HG03460 (cell line): ENCODE data around the gene TMEM120B.

ENCODE experiments used
- ATAC-seq: cut with Tn5 transposase; IDR thresholded peaks from one replicate; pipeline ENCODE4 v1.9.1; 2021; ENCODE audit not compliant: unreplicated experiment

The TMEM120B gene

DNA sequence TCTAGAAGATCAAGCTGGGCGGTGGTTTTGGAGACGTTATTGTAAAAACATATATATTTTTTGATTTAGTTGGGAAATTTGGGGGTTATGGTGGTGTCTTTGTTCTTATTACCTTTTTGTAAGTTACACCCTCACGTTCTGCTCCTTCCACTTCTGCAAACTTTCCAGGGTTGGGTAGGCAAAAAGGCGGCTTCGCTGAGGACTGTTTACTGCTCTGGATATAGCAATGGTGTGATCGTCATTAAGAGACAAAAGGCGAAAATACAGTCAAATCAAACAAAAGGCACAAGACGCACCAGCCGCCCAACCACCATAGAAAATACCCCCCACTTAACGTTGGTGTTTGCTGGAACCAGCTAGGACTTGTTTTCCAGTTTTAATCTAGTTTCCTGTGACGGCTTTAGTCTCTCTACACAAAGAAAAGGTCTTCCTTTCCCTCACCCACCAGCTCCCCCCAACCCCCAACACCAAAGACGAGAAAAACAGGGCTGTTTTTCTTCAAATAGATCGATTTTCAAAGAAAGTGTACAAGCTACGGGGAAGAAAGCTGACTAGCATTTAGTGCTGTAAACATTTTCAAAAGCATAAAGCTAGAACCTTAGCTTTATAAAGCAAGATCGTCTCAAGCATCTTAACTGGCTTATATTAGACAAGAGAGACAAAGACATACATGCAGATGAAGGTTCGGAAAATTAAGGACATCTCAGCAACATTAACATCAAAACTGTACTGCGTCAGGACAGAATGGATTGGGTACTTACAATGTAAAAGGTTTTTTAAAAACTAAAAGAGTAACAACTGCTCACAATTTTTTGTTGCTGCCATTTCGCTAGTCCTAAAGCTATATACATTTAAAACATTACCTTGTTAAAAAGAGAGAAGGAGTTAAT lies 89.3 kb downstream of the TMEM120B start:
- ATAC-seq = no peak

- ATAC-seq = no peak
Measured at GRCh38 chr12:121802485-121802842, 89.9 kb downstream of the TMEM120B start.

GRCh38 chr12:121802843-121803698 lies 90.5 kb downstream of the TMEM120B start:
- ATAC-seq = peak; percentile 38

DNA sequence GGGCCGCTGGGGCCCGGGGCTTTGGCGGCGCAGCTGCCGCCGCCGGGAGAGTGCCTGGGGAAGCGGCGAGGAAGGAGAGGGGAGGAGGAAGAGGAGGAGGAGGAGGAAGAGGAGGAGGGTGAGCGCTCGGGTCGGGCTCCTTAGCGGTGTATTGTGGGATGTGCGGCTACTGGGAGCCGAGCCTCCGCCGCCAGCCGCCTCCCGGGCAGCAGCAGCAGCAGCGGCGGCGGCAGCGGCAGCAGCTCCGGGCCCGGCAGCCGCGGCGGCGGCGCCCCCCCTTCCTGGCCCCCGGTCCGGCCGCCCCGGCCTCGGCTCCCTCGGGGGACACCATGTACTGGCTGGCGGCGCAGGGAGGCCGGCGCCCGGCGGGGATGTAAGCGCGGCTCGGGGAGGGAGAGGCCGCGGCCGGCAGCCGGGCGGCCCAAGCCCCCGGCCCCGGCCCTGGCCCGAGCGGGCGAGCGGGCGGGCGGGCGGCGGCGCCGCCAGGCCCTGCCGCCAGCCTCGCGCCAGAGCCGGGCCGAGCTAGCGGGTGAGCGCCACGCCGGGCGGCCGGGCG lies 91.4 kb downstream of the TMEM120B start, which contains the start of gene SETD1B:
SETD1B (plus strand) TSS at position 149 of the 556 bp plus-strand sequence. CDS start 729 bp downstream, outside the sequence.
- no peak for ATAC-seq

GRCh38 chr12:121804417-121805111 lies 92.0 kb downstream of the TMEM120B start:
- no peak for ATAC-seq

GRCh38 chr12:121805171-121806008 lies 92.8 kb downstream of the TMEM120B start:
- ATAC-seq = no peak

DNA sequence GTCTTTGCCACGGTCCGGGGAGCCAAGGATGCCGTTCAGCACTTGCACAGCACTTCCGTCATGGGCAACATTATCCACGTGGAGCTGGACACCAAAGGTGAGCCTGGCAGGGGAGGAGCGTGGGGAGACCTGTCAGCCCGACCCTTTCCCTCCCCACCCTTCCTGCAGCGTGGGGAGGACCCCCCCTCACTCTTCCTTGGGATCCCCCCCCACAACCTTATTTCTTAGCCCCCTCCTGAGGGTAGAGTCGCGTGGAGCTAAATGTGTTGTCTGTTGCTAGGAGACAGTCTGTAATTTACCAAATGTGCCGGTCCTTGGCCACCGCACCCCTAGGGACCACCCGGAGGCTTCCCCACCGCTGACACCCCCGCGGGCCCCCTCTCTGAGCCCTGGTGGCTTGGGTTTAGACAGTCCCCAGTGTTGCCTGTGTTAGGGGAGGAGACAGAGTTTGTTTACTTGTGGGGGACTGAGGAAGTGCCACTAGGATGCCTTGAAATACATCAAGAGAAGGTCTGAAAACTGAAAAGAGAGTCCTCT lies 93.5 kb downstream of the TMEM120B start:
- no peak for ATAC-seq

DNA sequence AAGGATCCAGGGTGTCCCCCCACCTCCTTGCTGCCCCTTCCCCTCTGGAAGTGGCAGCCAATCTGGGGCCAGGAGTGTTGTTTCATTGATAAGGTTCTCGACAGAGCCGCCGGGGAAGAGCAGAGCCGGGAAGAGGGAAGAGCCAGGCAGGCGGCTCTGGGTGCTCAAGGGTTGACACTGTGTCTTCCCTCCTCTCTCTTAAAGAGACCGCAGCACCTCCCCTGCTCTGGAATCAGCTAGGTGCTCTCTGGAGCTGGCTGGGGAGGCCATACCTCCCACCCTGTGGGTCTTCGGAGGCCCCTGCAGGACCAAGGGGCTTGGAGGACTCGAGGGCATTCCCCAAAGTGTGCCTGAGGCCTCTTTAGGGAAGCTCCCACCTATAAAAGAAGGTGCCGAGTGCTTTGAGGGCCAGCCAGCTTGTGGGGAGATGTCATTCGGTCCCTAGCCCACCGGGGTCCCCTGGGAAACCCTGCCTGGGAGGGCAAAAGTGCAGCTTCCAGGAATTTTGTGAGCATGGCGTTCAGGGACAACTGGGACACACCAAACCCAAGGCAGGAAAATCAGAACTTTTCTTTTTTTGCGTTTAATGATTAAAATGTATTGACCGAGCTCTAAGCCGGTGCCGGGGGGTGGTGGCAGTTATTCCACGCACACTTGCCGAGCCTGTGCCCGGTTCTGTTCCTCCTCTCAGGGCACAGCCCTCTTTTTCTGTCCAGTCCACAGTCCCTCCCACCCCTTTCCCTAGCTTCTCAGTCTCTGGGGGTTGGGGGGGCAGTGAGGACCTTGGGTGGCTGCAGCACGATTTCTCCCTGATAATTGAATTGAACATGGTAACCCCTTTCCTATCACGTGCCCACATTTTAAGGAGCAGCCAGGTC lies 94.2 kb downstream of the TMEM120B start:
- no peak for ATAC-seq

GRCh38 chr12:121807642-121808347 lies 95.2 kb downstream of the TMEM120B start:
- ATAC-seq = no peak

DNA sequence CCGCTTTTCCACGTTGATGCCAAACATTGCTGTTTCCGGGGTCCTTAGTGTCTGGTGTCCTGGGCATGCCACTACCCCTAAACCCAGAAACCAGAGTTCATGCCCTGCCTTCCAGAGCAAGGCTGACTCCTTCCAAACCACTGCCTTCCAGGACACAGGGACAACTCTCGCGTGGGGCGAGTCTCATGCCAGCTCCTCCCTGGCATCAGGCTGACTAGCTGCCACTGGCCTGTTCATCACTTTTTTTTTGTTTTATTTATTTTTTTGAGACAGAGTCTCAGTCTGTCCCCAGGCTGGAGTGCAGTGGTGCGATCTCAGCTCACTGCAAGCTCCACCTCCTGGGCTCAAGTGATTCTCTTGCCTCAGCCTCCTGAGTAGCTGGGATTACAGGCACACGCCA lies 96.1 kb downstream of the TMEM120B start:
- ATAC-seq = no peak

- no peak for ATAC-seq
Measured at GRCh38 chr12:121809712-121810116, 97.2 kb downstream of the TMEM120B start.

- ATAC-seq = no peak
Measured at GRCh38 chr12:121810234-121810817, 97.8 kb downstream of the TMEM120B start.

- ATAC-seq = no peak
Measured at GRCh38 chr12:121810833-121811433, 98.4 kb downstream of the TMEM120B start.

GRCh38 chr12:121811434-121812319 lies 99.1 kb downstream of the TMEM120B start:
- peak; percentile 61 for ATAC-seq

GRCh38 chr12:121812320-121812871 lies 99.8 kb downstream of the TMEM120B start:
- ATAC-seq = no peak
